ENCODE results near the gene VPS16. TPM values are rescaled to one million over a fixed set of nuclear protein-coding genes. Genes with fewer than 3 reads are reported as not detected.

The VPS16 gene
- total and polyA plus RNA-seq, 2 of the 8 experiments (the other 6 are each of a cell fraction or from before 2014, with no cell fraction given): 23.8 to 25.9 TPM

GRCh38 chr20:2807019-2807418 lies 33.5 kb upstream of the VPS16 start:
- Histone ChIP-seq H2AK5ac (ENCODE audit: low read depth, low read length) (no peak overlapping the region), H3K36me3 (ENCODE audit: control insufficient read depth in 2 of 4, insufficient read depth in 4 of 4, low read length in 3 of 4) (no peaks in the 10 kb centered on the region), H3K4me3 (ENCODE audit: extremely low read depth in 1 of 4, insufficient read depth in 2 of 4, low read depth in 3 of 4, low read length in 4 of 4) (no peak overlapping the region), H2BK12ac (ENCODE audit: low read depth, low read length) (no peak overlapping the region), H4K20me1 (replicated peaks in 1 of 2; ENCODE audit: control insufficient read depth in 1 of 2, insufficient read depth in 2 of 2, low read length in 2 of 2) (peaks cover 0 to 2% of the 10 kb centered on the region in 2 experiments), H2BK20ac (ENCODE audit: low read length) (no peak overlapping the region), H4K5ac (ENCODE audit: insufficient read length, low read depth, low read length) (no peak overlapping the region), H4K91ac (replicated peaks; ENCODE audit: insufficient read length, low read length) (no peak overlapping the region), H3K9me3 (ENCODE audit: insufficient read depth in 2 of 2, low read depth in 1 of 2, low read length in 1 of 2) (0 out of 4 replicates have a peak, but pooled peaks cover 0 to 1% of the 10 kb centered on the region in 2 experiments), H3K79me1 (ENCODE audit: low read depth, low read length) (no peaks in the 10 kb centered on the region), H3K4ac (replicated peaks; ENCODE audit: insufficient read length, low read depth, low read length) (no peak overlapping the region), H3K27ac (ENCODE audit: low read depth, low read length) (no peak overlapping the region), H3K23ac (ENCODE audit: insufficient read length) (no peak overlapping the region), H2BK15ac (ENCODE audit: low read length) (no peak overlapping the region), H4K8ac (ENCODE audit: extremely low read depth, insufficient read depth, low read length) (no peak overlapping the region), H2BK5ac (ENCODE audit: low read depth, low read length) (no peak overlapping the region), H2AFZ (ENCODE audit: low read length) (no peak overlapping the region), H3K14ac (ENCODE audit: insufficient read length) (no peak overlapping the region), H3K56ac (replicated peaks; ENCODE audit: insufficient read length, low read depth, low read length) (no peak overlapping the region), H3K79me2 (ENCODE audit: control insufficient read depth in 1 of 2, insufficient read depth in 2 of 2, low read length in 2 of 2) (no peaks in the 10 kb centered on the region), H3K18ac (ENCODE audit: extremely low read depth, low read length) (no peak overlapping the region), H3K9ac (replicated peaks in 1 of 4; ENCODE audit: extremely low read depth in 1 of 4, low read depth in 3 of 4, low read length in 3 of 4) (no peak overlapping the region), H2BK120ac (replicated peaks; ENCODE audit: low read depth, low read length) (no peak overlapping the region), H3K27me3 (replicated peaks in 1 of 4; ENCODE audit: control insufficient read depth in 3 of 4, extremely low read depth in 1 of 4, insufficient read depth in 3 of 4, low read length in 3 of 4) (peaks cover 41 to 59% (median 53%) of the 10 kb centered on the region in 4 experiments), H3K4me1 (replicated peaks in 1 of 4; ENCODE audit: control insufficient read depth in 3 of 4, insufficient read depth in 4 of 4, low read length in 3 of 4) (peaks cover 0 to 13% (median 8%) of the 10 kb centered on the region in 4 experiments; a peak in 6 of 7 replicates), H3K4me2 (ENCODE audit: insufficient read depth in 1 of 2, low read depth in 2 of 2, low read length in 2 of 2) (no peak overlapping the region), H3K23me2 (ENCODE audit: low read depth, low read length) (peaks cover 4% of the 10 kb centered on the region; the same call in 1 of the 2 replicates)
- WGBS, 2 experiments (ENCODE audit: extremely low coverage in 1 of 2, insufficient coverage in 1 of 2, insufficient read length in 1 of 2, insufficient replicate concordance in 2 of 2, low coverage in 1 of 2, low lambda C conversion rate in 2 of 2, missing lambda C conversion rate in 1 of 2): 74% methylated on average over 4 of the region's 4 CpGs; no CpG with 5 or more reads in 1 of the 2 experiments
- TF ChIP-seq HDAC2 (IDR thresholded peaks at IDR 0.05; ENCODE audit: borderline replicate concordance in 1 of 2, low read depth in 2 of 2, low read length in 2 of 2) (no peak), FOSL1 (IDR thresholded peaks at IDR 0.05; ENCODE audit: insufficient read depth, low read depth, low read length) (no peak), RBBP5 (IDR thresholded peaks at IDR 0.05; ENCODE audit: borderline replicate concordance, low read depth, low read length) (no peak), CTBP2 (IDR thresholded peaks at IDR 0.05; ENCODE audit: borderline replicate concordance, insufficient read depth, insufficient read length, low read length) (no peak), CBX8 (IDR thresholded peaks at IDR 0.05; ENCODE audit: borderline replicate concordance, low read depth, low read length) (no peak)
- FAIRE-seq (no peak), DNase-seq (ENCODE audit: low read depth in 1 of 2, low spot score in 2 of 2) (no peak)
- ChIA-PET CTCF (ENCODE audit: partially characterized antibody) (interaction anchor here (0.9 to 2.0 kb wide), 2 partner anchors 50 to 54 kb away, joined by 3 to 8 read pairs; no protein-coding TSS in a partner anchor), POLR2A (ENCODE audit: partially characterized antibody) (interaction anchor here (1.4 kb wide), 1 partner anchor 51 kb away, joined by 4 read pairs; no protein-coding TSS in a partner anchor)
